GM12878 (cell line): ENCODE results near the gene DNMT3A. TPM values are rescaled to one million over a fixed set of nuclear protein-coding genes. Genes with fewer than 3 reads are reported as not detected.

Source experiments
- ATAC-seq: fragments of 200-7000 bp; cut with Tn5 transposase; 3 replicates; pipeline ENCODE4 v1.9.1; 2020; ENCODE audit warnings: mild to moderate bottlenecking, moderate library complexity
- BruUV-seq: library from RNA; stranded (reverse); fragments of 400-500 nt; replicated peaks from 2 replicates; lab custom pipeline; 2021; lab: Mats Ljungman, UMichigan
- CTCF ChIA-PET: fragments of 300-600 bp; sonication (Branson Sonifier 250); formaldehyde crosslinking; extraction: SDS; loops from one replicate; lab custom pipeline; 2021; ENCODE audit warnings: inconsistent platforms; lab: Yijun Ruan, JAX
- POLR2A ChIA-PET: fragments of 350-600 bp; formaldehyde crosslinking; extraction: SDS; loops from one replicate; lab custom pipeline; 2021; ENCODE audit warnings: inconsistent platforms; lab: Charles Lee
- RAD21 ChIA-PET: fragments of 300-600 bp; sonication (Branson Sonifier 250); formaldehyde crosslinking; loops from one replicate; lab custom pipeline; 2023; ENCODE audit warnings: antibody characterized with exemption; ENCODE audit not compliant: unreplicated experiment; lab: Charles Lee
- SMC1A ChIA-PET: fragments of 300-600 bp; sonication (Branson Sonifier 250); formaldehyde crosslinking; loops from one replicate; lab custom pipeline; 2023; ENCODE audit not compliant: unreplicated experiment, uncharacterized antibody; lab: Charles Lee
- DNase-seq: peaks from one replicate; pipeline ENCODE4 v3.0.0-alpha.2; 2011; ENCODE audit warnings: low read depth, low spot score
- FAIRE-seq: peaks from 3 replicates; lab custom pipeline; 2011; peaks lifted over from hg19 to GRCh38; lab: Jason Lieb, UNC
- H2AFZ ChIP-seq: 2 replicates; pipeline ENCODE4 v1.6.0; 2011; ENCODE audit warnings: low read depth, low read length, control low read depth; ENCODE audit not compliant: control insufficient read depth
- H3K27ac ChIP-seq: 2 replicates; pipeline ENCODE4 v1.5.1; 2011; ENCODE audit warnings: control low read depth; ENCODE audit not compliant: control insufficient read depth, insufficient read depth
- H3K27me3 ChIP-seq, 2 experiments: replicated peaks in 1 of 2; 2 replicates each; pipeline versions ENCODE4 v1.6.0 to v1.6.1; 2011; ENCODE audit warnings: low read length in 1 of 2; ENCODE audit not compliant: control insufficient read depth in 2 of 2, insufficient read depth in 2 of 2
- H3K36me3 ChIP-seq, 2 experiments: 2 replicates each; pipeline ENCODE4 v1.5.1; 2011; ENCODE audit warnings: low read length in 1 of 2; ENCODE audit not compliant: control insufficient read depth in 2 of 2, insufficient read depth in 2 of 2
- H3K4me1 ChIP-seq: 2 replicates; pipeline ENCODE4 v1.6.1; 2011; ENCODE audit warnings: mild to moderate bottlenecking, low read length, moderate library complexity, mixed read lengths; ENCODE audit not compliant: control insufficient read depth, insufficient read depth
- H3K4me2 ChIP-seq: 2 replicates; pipeline ENCODE4 v1.6.0; 2011; ENCODE audit warnings: control low read depth; ENCODE audit not compliant: control insufficient read depth, insufficient read depth
- H3K4me3 ChIP-seq: fragments of 200-600 bp; sonication (generic); 2 replicates; pipeline ENCODE4 v1.5.1; 2016
- H3K79me2 ChIP-seq: 2 replicates; pipeline ENCODE4 v1.6.0; 2011; ENCODE audit warnings: low read length; ENCODE audit not compliant: control insufficient read depth, insufficient read depth
- H3K9ac ChIP-seq: 2 replicates; pipeline ENCODE4 v1.8.0; 2011; ENCODE audit warnings: low read length, control low read depth, mixed read lengths; ENCODE audit not compliant: control insufficient read depth, insufficient read depth
- H3K9me3 ChIP-seq: replicated peaks from 3 replicates; pipeline ENCODE4 v1.5.1; 2011; ENCODE audit warnings: mild to moderate bottlenecking, low read length; ENCODE audit not compliant: control insufficient read depth, insufficient read depth
- H4K20me1 ChIP-seq: 2 replicates; pipeline ENCODE4 v1.6.0; 2011; ENCODE audit not compliant: control insufficient read depth, insufficient read depth
- BCL11A ChIP-seq: IDR thresholded peaks from 2 replicates; pipeline ENCODE4 v1.6.1; 2011; ENCODE audit warnings: low read depth, low read length
- BHLHE40 ChIP-seq, 2 experiments: fragments of 450-650 bp in 1 of 2; IDR thresholded peaks; 2 replicates each; pipeline ENCODE4 v1.6.1; 2011 to 2017; ENCODE audit warnings: low read depth in 2 of 2, borderline replicate concordance in 1 of 2, improper control_type of control experiment in 1 of 2, low read length in 1 of 2, mild to moderate bottlenecking in 1 of 2
- EGR1 ChIP-seq, 2 experiments: IDR thresholded peaks; 1 replicate in 1 of 2; 2 replicates in 1 of 2; pipeline ENCODE4 v1.6.1; 2011 to 2012; ENCODE audit warnings: low read depth in 2 of 2, low read length in 2 of 2, borderline replicate concordance in 1 of 2, mild to moderate bottlenecking in 1 of 2, moderate library complexity in 1 of 2
- FOS ChIP-seq: IDR thresholded peaks from 3 replicates; pipeline ENCODE4 v1.6.1; 2011; ENCODE audit warnings: borderline replicate concordance; ENCODE audit not compliant: insufficient read length; ENCODE audit errors: extremely low read depth
- GATAD2B ChIP-seq: fragments of 450-650 bp; conservative IDR thresholded peaks from 2 replicates; pipeline ENCODE4 v1.6.1; 2017; ENCODE audit warnings: low read depth, mild to moderate bottlenecking, moderate library complexity
- NBN ChIP-seq: fragments of 450-650 bp; IDR thresholded peaks from 2 replicates; pipeline ENCODE4 v1.6.1; 2016
- POLR2A ChIP-seq: IDR thresholded peaks from 2 replicates; pipeline ENCODE4 v1.6.1; 2011; ENCODE audit warnings: low read depth, mild to moderate bottlenecking, low read length
- RFX5 ChIP-seq: IDR thresholded peaks from 2 replicates; pipeline ENCODE4 v1.6.1; 2011; ENCODE audit warnings: low read depth, low read length, improper control_type of control experiment
- SIX5 ChIP-seq: IDR thresholded peaks from 2 replicates; pipeline ENCODE4 v1.6.1; 2011; ENCODE audit warnings: mild to moderate bottlenecking, low read depth, low read length, moderate library complexity; ENCODE audit not compliant: severe bottlenecking
- SMAD5 ChIP-seq: IDR thresholded peaks from 2 replicates; pipeline ENCODE4 v1.6.1; 2016; ENCODE audit warnings: antibody characterized with exemption, low read depth
- SREBF1 ChIP-seq: IDR thresholded peaks from 2 replicates; pipeline ENCODE4 v1.6.1; 2012; ENCODE audit warnings: mild to moderate bottlenecking, low read length
- SUPT20H ChIP-seq: IDR thresholded peaks from 2 replicates; pipeline ENCODE4 v1.6.1; 2011; ENCODE audit warnings: low read depth, mild to moderate bottlenecking, low read length, moderate library complexity, borderline replicate concordance; ENCODE audit not compliant: control insufficient read depth
- TCF3 ChIP-seq: IDR thresholded peaks from 2 replicates; pipeline ENCODE4 v1.6.1; 2012; ENCODE audit warnings: low read depth, mild to moderate bottlenecking, low read length, borderline replicate concordance; ENCODE audit not compliant: insufficient read depth
- ZNF24 ChIP-seq: fragments of 450-650 bp; IDR thresholded peaks from 2 replicates; pipeline ENCODE4 v1.6.1; 2017; ENCODE audit warnings: antibody characterized with exemption, mild to moderate bottlenecking
- WGBS: methylation state at CpG from one replicate; pipeline ENCODE4 v1.1.6; 2016; ENCODE audit warnings: low lambda C conversion rate; ENCODE audit not compliant: insufficient replicate concordance, insufficient coverage; ENCODE audit errors: missing lambda C conversion rate; 5-methylcytosine and 5-hydroxymethylcytosine counted together
- in situ Hi-C: fragments of 300-500 bp; cut with MboI; formaldehyde crosslinking; loops from 9 replicates; pipeline ENCODE4 v1.14.3; 2018; ENCODE audit warnings: mixed read lengths
- intact Hi-C: fragments of 100-400 bp; cut with micrococcal nuclease; formaldehyde crosslinking; loops from one replicate; pipeline ENCODE4 v1.14.2; 2022; ENCODE audit not compliant: unreplicated experiment
- polyA plus RNA-seq, 11 experiments: library from polyadenylated mRNA; depleted of rRNA in 4 of 11; unstranded in 6 of 11; stranded (reverse) in 5 of 11; fragments of >200 nt; fragmentation: Nextera tagmentation in 4 of 11; fragmentation: Illumina TruSeq in 1 of 11; extraction: Ambion mirVana in 4 of 11; extraction: Trizol in 1 of 11; gene quantifications; 1 replicate in 1 of 11; 2 replicates in 10 of 11; pipeline versions ENCODE4 v1.2.1 to v1.2.3, GENCODE V29; 2011 to 2016; ENCODE audit warnings: inconsistent platforms in 2 of 11, missing spikeins in 2 of 11, low read depth in 1 of 11
- total RNA-seq, 4 experiments: library from RNA; depleted of rRNA in 3 of 4; stranded (reverse); fragments of >200 nt in 3 of 4; fragmentation: Illumina TruSeq in 1 of 4; extraction: Trizol in 1 of 4; gene quantifications; 2 replicates each; pipeline versions ENCODE4 v1.2.1 to v1.2.3, GENCODE V29; 2013 to 2021
- TF ChIP-seq, protein P1 (sequence below): IDR thresholded peaks from 2 replicates; pipeline ENCODE4 v1.6.1; 2012; ENCODE audit warnings: low read length, inconsistent platforms
- TF ChIP-seq, protein P2 (sequence below): fragments of 450-650 bp; IDR thresholded peaks from 2 replicates; pipeline ENCODE4 v1.6.1; 2017; ENCODE audit warnings: antibody characterized with exemption, mild to moderate bottlenecking, moderate library complexity
- TF ChIP-seq, protein P3 (sequence below): IDR thresholded peaks from 2 replicates; pipeline ENCODE4 v1.6.1; 2011; ENCODE audit warnings: borderline replicate concordance, low read depth, mild to moderate bottlenecking, moderate library complexity, low read length; ENCODE audit not compliant: insufficient read depth, poor library complexity, severe bottlenecking

DNMT3A gene
- total and polyA plus RNA-seq, 10 of the 15 experiments (the other 5 are each of a cell fraction or from before 2014, with no cell fraction given) = 7.4 to 51.6 (median 17.4) TPM

DNA sequence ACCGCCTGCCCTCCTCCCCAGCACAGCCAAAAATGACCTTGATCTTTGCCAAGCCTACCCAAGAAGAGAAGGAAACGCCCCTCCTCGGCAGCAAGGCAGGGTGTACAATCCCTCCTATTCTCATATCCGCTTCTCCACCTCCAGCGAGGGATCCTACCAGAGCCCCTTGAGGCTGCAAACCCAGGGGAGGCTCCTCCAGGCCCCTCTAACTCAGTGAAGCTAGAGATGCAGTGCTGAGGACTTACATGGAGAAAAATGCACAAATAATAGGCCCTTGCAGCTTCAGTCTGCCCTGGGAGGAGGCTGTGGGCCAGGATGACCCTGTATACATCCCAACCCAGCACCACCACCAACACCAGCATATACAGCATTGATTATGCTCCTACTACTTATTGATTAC lies 126.5 kb downstream of the DNMT3A start (continued):
- TF ChIP-seq SUPT20H (no peak), SREBF1 (no peak)

DNA sequence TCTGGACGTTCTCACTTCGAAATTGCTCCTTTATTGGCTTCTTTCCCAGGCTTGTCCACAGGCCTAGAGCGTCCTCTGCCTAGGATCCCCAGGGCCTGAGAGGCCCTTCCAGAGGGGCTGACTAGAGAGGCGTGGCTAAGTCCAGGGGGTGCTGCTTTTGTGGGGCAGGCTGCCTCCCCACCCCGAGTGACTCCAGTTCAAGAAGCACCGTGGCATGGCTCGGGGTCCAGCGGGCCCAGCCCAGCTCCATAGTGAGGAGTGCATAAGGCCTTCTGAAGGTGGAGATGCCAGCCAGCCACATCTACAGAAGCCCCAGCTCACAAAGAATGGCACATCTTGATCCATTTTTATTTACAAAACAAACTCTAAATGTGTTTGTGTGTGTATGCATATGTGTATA lies 128.5 kb downstream of the DNMT3A start:
- no peak overlapping the region for H3K4me2 ChIP-seq
- peaks cover 21% of the 10 kb centered on the region for H3K4me1 ChIP-seq
- H3K27ac ChIP-seq = no peak overlapping the region
- no peaks in the 10 kb centered on the region for H3K27me3 ChIP-seq
- no peak overlapping the region for H3K9ac ChIP-seq
- ChIA-PET RAD21 (interaction anchor here (0.5 kb wide), 1 partner anchor 150 kb away, joined by 3 read pairs; no protein-coding TSS in a partner anchor), SMC1A (interaction anchor here (1.1 to 6.9 kb wide), 2 partner anchors 14 to 17 kb away, joined by 3 to 41 read pairs; no protein-coding TSS in a partner anchor), CTCF (interaction anchor here (0.8 to 1.2 kb wide), 5 partner anchors 10 to 149 kb away, joined by 3 to 4 read pairs (median 3); no protein-coding TSS in a partner anchor), POLR2A (interaction anchor here (0.7 kb wide), 1 partner anchor 37 kb away, joined by 3 read pairs; no protein-coding TSS in a partner anchor)
- intact Hi-C loops = loop anchor here (5.0 to 10.0 kb wide), 3 partner anchors 204 to 389 kb away; no protein-coding TSS in a partner anchor
- WGBS = 82% methylated on average over 8 of the region's 8 CpGs
- in situ Hi-C loops = no loop called here
- no peaks in the 10 kb centered on the region for H4K20me1 ChIP-seq
- no peak for DNase-seq
- no peaks in the 10 kb centered on the region for H3K79me2 ChIP-seq
- TF ChIP-seq GATAD2B (no peak), SIX5 (no peak), TCF3 (no peak), POLR2A (no peak), EGR1 (IDR thresholded peaks at IDR 0.05; ENCODE audit: borderline replicate concordance in 1 of 2, low read depth in 2 of 2, low read length in 2 of 2) (no peak), NBN (no peak), BCL11A (no peak), SMAD5 (no peak), BHLHE40 (IDR thresholded peaks at IDR 0.05; ENCODE audit: borderline replicate concordance in 1 of 2, low read depth in 2 of 2, low read length in 1 of 2) (no peak), ZNF24 (no peak), FOS (no peak), RFX5 (no peak)
- TF ChIP-seq, protein P1, sequence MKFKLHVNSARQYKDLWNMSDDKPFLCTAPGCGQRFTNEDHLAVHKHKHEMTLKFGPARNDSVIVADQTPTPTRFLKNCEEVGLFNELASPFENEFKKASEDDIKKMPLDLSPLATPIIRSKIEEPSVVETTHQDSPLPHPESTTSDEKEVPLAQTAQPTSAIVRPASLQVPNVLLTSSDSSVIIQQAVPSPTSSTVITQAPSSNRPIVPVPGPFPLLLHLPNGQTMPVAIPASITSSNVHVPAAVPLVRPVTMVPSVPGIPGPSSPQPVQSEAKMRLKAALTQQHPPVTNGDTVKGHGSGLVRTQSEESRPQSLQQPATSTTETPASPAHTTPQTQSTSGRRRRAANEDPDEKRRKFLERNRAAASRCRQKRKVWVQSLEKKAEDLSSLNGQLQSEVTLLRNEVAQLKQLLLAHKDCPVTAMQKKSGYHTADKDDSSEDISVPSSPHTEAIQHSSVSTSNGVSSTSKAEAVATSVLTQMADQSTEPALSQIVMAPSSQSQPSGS = no peak
- TF ChIP-seq, protein P2, sequence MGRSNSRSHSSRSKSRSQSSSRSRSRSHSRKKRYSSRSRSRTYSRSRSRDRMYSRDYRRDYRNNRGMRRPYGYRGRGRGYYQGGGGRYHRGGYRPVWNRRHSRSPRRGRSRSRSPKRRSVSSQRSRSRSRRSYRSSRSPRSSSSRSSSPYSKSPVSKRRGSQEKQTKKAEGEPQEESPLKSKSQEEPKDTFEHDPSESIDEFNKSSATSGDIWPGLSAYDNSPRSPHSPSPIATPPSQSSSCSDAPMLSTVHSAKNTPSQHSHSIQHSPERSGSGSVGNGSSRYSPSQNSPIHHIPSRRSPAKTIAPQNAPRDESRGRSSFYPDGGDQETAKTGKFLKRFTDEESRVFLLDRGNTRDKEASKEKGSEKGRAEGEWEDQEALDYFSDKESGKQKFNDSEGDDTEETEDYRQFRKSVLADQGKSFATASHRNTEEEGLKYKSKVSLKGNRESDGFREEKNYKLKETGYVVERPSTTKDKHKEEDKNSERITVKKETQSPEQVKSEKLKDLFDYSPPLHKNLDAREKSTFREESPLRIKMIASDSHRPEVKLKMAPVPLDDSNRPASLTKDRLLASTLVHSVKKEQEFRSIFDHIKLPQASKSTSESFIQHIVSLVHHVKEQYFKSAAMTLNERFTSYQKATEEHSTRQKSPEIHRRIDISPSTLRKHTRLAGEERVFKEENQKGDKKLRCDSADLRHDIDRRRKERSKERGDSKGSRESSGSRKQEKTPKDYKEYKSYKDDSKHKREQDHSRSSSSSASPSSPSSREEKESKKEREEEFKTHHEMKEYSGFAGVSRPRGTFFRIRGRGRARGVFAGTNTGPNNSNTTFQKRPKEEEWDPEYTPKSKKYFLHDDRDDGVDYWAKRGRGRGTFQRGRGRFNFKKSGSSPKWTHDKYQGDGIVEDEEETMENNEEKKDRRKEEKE = no peak
- TF ChIP-seq, protein P3, sequence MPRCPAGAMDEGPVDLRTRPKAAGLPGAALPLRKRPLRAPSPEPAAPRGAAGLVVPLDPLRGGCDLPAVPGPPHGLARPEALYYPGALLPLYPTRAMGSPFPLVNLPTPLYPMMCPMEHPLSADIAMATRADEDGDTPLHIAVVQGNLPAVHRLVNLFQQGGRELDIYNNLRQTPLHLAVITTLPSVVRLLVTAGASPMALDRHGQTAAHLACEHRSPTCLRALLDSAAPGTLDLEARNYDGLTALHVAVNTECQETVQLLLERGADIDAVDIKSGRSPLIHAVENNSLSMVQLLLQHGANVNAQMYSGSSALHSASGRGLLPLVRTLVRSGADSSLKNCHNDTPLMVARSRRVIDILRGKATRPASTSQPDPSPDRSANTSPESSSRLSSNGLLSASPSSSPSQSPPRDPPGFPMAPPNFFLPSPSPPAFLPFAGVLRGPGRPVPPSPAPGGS = no peak
- H3K4me3 ChIP-seq = no peak overlapping the region
- no peak for FAIRE-seq
- H3K9me3 ChIP-seq = no peaks in the 10 kb centered on the region
- H2AFZ ChIP-seq = no peak overlapping the region
- BruUV-seq = no TSS peak
- H3K36me3 ChIP-seq = no peaks in the 10 kb centered on the region
- no peak for ATAC-seq
